Tibial artery (tissue), 4 donors: ENCODE measurements around the gene ABHD5.
"Not testable (repeated sequence)": the region's sequence is repeated elsewhere in the genome, so short reads cannot be mapped to it uniquely, and the experiment has no call there.

Source experiments
- DNase-seq, 2 donors: peaks; one replicate each; pipeline ENCODE4 v3.0.0-alpha.2; 2019
- H3K27ac ChIP-seq, 2 donors: fragments of 200-600 bp; sonication (generic) in 1 of 2; 1 replicate in 1 of 2; 2 replicates in 1 of 2; pipeline ENCODE4 v1.5.1; 2018 to 2019; ENCODE audit warnings: mild to moderate bottlenecking in 1 of 2
- H3K27me3 ChIP-seq, 2 donors: fragments of 200-600 bp; sonication (generic) in 1 of 2; one replicate each; pipeline versions ENCODE4 v1.5.1 to v1.6.0; 2016 to 2019
- H3K36me3 ChIP-seq, 3 donors: fragments of 200-600 bp; sonication (generic) in 2 of 3; one replicate each; pipeline ENCODE4 v1.5.1; 2016 to 2019; ENCODE audit warnings: mild to moderate bottlenecking in 2 of 3
- H3K4me1 ChIP-seq, 4 donors: fragments of 200-600 bp; sonication (generic) in 2 of 4; 1 replicate in 3 of 4; 2 replicates in 1 of 4; pipeline ENCODE4 v1.5.1; 2016 to 2019
- H3K4me3 ChIP-seq, 2 donors: fragments of 200-600 bp; sonication (generic) in 1 of 2; 1 replicate in 1 of 2; 2 replicates in 1 of 2; pipeline ENCODE4 v1.5.1; 2018 to 2019; ENCODE audit warnings: mild to moderate bottlenecking in 2 of 2
- H3K9me3 ChIP-seq, 3 donors: fragments of 200-600 bp; sonication (generic) in 1 of 3; one replicate each; pipeline ENCODE4 v1.5.1; 2016 to 2019
- intact Hi-C: fragments of 100-400 bp; cut with DNase I; formaldehyde crosslinking; loops from one replicate; pipeline ENCODE4 v1.15.0; 2023; ENCODE audit warnings: low total_unique reads
- TF ChIP-seq, protein P1 (sequence below), 2 experiments: fragments of 200-600 bp in 1 of 2; fragments of 450-650 bp in 1 of 2; IDR thresholded peaks; one replicate each; pipeline ENCODE4 v1.5.1; 2017 to 2019; ENCODE audit warnings: antibody characterized with exemption in 2 of 2, mild to moderate bottlenecking in 1 of 2, moderate library complexity in 1 of 2

The ABHD5 gene

DNA sequence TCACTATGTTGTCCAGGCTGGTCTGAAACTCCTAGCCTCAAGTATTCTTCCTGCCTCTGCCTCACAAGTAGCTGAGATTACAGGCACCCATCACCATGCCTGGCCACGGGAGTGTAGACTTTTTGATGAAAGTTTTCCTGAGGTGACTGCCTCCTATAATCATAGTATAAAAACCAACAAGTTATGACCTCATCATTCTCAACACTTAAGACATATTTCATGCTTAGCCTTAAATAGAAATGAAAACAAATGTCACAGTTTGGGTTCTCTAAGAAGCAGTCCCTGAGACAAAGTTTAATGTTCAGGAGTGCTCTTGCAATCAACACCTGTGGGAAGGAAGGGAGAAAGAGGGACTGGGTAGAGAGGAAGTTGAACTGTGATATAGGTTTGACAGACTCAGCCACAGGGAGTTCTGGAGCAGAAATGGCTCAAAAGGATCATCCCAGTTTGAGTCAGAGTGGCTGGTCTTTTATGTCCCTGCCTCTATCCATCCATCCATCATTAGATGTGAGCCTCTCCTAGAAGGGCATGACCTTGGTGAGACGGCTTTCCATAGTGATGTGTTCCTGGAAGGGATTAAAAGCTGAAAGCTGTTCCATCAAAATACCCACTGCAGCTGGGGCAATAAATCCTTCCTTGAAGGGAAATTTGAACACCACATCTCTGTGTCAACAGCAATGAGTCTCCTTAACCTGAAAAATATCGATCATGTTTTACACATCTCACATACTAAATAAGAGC, 16.2 kb upstream of the ABHD5 start:
- H3K9me3 ChIP-seq = peaks cover 0 to 9% (median 0%) of the 10 kb centered on the region in 3 donors
- intact Hi-C loops = no loop called here
- TF ChIP-seq, protein P1, sequence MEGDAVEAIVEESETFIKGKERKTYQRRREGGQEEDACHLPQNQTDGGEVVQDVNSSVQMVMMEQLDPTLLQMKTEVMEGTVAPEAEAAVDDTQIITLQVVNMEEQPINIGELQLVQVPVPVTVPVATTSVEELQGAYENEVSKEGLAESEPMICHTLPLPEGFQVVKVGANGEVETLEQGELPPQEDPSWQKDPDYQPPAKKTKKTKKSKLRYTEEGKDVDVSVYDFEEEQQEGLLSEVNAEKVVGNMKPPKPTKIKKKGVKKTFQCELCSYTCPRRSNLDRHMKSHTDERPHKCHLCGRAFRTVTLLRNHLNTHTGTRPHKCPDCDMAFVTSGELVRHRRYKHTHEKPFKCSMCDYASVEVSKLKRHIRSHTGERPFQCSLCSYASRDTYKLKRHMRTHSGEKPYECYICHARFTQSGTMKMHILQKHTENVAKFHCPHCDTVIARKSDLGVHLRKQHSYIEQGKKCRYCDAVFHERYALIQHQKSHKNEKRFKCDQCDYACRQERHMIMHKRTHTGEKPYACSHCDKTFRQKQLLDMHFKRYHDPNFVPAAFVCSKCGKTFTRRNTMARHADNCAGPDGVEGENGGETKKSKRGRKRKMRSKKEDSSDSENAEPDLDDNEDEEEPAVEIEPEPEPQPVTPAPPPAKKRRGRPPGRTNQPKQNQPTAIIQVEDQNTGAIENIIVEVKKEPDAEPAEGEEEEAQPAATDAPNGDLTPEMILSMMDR (IDR thresholded peaks at IDR 0.05) = no peak
- H3K4me1 ChIP-seq = no peaks in the 10 kb centered on the region
- no peak for DNase-seq
- no peak overlapping the region for H3K27ac ChIP-seq
- no peaks in the 10 kb centered on the region for H3K36me3 ChIP-seq
- no peaks in the 10 kb centered on the region for H3K27me3 ChIP-seq
- no peak overlapping the region for H3K4me3 ChIP-seq

DNA sequence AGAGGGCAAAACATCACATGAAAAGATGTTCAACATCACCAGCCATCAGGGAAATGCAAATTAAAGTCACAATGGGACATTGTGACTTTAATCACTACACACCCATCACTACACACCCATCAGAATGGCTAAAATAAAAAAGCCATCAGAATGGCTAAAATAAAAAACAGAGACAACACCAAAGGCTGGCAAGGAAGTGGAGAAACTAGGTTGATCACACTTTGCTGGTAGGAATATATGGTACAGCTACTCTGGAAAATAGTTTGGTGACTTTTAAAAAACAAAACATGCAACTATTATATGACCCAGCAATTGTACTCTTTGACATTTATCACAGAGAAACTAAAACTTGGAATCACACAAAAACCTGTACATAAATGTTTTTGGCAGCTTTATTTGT, 15.1 kb upstream of the ABHD5 start:
- no peak for DNase-seq
- Histone ChIP-seq H3K36me3 (no peaks in the 10 kb centered on the region), H3K27me3 (no peaks in the 10 kb centered on the region), H3K9me3 (peaks cover 0 to 9% (median 0%) of the 10 kb centered on the region in 3 donors), H3K4me1 (no peaks in the 10 kb centered on the region), H3K27ac (no peak overlapping the region), H3K4me3 (no peak overlapping the region)
- TF ChIP-seq, protein P1 (IDR thresholded peaks at IDR 0.05) = no peak
- intact Hi-C loops = no loop called here

DNA sequence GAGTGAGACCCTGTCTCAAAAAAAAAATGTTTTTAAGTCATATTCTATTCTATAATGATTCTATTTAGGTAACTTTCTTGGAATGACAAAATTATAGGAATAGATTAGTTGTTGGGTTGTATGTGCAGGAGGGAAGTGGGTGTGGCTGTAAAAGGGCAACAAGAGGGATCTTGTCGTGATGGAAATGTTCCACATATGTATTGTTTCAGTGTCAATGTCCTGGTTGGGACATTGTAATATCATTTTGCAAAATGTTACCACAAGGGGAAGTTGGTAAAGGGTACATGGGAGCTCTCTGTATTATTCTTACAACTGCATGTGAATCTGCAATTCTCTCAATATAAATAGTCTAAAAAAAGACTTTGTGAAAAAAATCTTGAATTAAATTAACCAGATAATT, 14.3 kb upstream of the ABHD5 start:
- peaks cover 0 to 9% (median 0%) of the 10 kb centered on the region in 3 donors for H3K9me3 ChIP-seq
- H3K36me3 ChIP-seq = no peaks in the 10 kb centered on the region
- H3K4me3 ChIP-seq = no peak overlapping the region
- TF ChIP-seq, protein P1 (IDR thresholded peaks at IDR 0.05) = no peak
- H3K27me3 ChIP-seq = no peaks in the 10 kb centered on the region
- no peaks in the 10 kb centered on the region for H3K4me1 ChIP-seq
- no peak for DNase-seq
- H3K27ac ChIP-seq = no peak overlapping the region
- intact Hi-C loops = no loop called here

DNA sequence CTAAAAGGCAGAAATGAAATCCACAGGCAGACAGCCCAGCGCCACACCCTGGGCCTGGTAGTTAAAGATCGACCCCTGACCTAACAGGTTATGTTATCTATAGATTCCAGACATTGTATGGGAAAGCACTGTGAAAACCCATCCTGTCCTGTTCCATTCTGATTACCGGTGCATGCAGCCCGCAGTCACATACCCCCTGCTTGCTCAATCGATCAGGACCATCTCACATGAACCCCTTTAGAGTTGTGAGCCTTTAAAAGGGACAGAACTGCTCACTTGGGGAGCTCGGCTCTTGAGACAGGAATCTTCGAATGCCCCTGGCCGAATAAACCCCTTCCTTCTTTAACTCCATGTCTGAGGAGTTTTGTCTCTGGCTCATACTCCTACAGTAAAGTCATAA, 12.4 kb upstream of the ABHD5 start:
- intact Hi-C loops, H3K4me1 ChIP-seq: not testable (repeated sequence)

DNA sequence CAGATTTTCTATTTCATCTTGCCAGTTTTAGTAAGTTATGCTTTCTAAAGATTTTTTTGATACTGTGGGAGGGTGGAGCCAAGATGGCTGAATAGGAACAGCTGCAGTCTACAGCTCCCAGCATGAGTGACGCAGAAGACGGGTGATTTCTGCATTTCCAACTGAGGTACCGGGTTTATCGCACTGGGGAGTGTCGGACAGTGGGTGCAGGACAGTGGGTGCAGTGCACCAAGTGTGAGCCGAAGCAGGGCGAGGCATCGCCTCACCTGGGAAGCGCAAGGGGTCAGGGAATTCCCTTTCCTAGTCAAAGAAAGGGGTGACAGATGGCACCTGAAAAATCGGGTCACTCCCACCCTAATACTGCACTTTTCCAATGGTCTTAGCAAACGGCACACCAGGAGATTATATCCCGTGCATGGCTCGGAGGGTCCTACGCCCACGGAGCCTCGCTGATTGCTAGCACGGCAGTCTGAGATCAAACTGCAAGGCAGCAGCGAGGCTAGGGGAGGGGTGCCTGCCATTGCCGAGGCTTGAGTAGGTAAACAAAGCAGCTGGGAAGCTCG, 11.8 kb upstream of the ABHD5 start:
- H3K9me3 ChIP-seq, intact Hi-C loops, H3K27ac ChIP-seq, H3K4me3 ChIP-seq, DNase-seq, H3K4me1 ChIP-seq, H3K36me3 ChIP-seq, H3K27me3 ChIP-seq: not testable (repeated sequence)

More for the DNA sequence above, 12.4 kb upstream of the ABHD5 start:
- H3K27me3 ChIP-seq, H3K36me3 ChIP-seq, H3K27ac ChIP-seq, H3K4me3 ChIP-seq, DNase-seq, H3K9me3 ChIP-seq: not testable (repeated sequence)

DNA sequence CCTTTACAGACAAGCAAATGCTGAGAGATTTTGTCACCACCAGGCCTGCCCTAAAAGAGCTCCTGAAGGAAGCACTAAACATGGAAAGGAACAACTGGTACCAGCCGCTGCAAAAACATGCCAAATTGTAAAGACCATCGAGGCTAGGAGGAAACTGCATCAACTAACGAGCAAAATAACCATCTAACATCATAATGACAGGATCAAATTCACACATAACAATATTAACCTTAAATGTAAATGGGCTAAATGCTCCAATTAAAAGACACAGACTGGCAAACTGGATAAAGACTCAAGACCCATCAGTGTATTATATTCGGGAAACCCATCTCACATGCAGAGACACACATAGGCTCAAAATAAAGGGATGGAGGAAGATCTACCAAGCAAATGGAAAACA, 9.9 kb upstream of the ABHD5 start:
- H3K27ac ChIP-seq, H3K27me3 ChIP-seq, H3K4me3 ChIP-seq, H3K36me3 ChIP-seq, H3K9me3 ChIP-seq, DNase-seq, H3K4me1 ChIP-seq, intact Hi-C loops: not testable (repeated sequence)

DNA sequence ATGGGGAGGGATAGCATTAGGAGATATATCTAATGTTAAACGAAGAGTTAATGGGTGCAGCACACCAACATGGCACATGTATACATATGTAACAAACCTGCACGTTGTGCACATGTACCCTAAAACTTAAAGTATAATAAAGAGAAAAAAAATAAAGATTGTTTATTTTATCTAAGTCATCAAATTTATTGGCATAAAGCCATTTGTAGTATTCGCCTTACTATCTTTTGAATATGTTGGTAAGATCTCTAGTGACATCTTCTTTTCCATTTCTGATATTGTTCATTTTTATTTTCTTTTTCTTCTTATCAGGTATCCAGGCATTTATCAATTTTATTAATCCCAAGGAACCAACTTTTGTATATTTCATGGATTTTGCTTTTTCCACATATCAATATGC, 5.8 kb upstream of the ABHD5 start:
- H3K27ac ChIP-seq = no peak overlapping the region
- H3K27me3 ChIP-seq = no peaks in the 10 kb centered on the region
- no peaks in the 10 kb centered on the region for H3K9me3 ChIP-seq
- TF ChIP-seq, protein P1 (IDR thresholded peaks at IDR 0.05) = no peak
- no peaks in the 10 kb centered on the region for H3K36me3 ChIP-seq
- intact Hi-C loops = no loop called here
- DNase-seq = no peak
- no peak overlapping the region for H3K4me3 ChIP-seq
- H3K4me1 ChIP-seq = peaks cover 0 to 3% (median 2%) of the 10 kb centered on the region in 4 donors
